HG02678 (cell line): ENCODE results near the gene RPS6KA5.
A peak's percentile ranks its signal among the peaks of the same experiment; 100 is the strongest.
"Not testable (repeated sequence)": the region's sequence is repeated elsewhere in the genome, so short reads cannot be mapped to it uniquely, and the experiment has no call there.

Source experiments
- ATAC-seq: cut with Tn5 transposase; IDR thresholded peaks from one replicate; pipeline ENCODE4 v1.9.1; 2021; ENCODE audit warnings: mild to moderate bottlenecking, moderate library complexity; ENCODE audit not compliant: unreplicated experiment

The RPS6KA5 gene

GRCh38 chr14:91067186-91067585 is 6.7 kb upstream of the RPS6KA5 start:
- no peak for ATAC-seq

- ATAC-seq: no peak
Observed at GRCh38 chr14:91065266-91065665, 4.8 kb upstream of the RPS6KA5 start.

- no peak for ATAC-seq
Observed at GRCh38 chr14:91063119-91063518, 2.7 kb upstream of the RPS6KA5 start.

- no peak for ATAC-seq
Observed at GRCh38 chr14:91062600-91062999, 2.2 kb upstream of the RPS6KA5 start.

- ATAC-seq: no peak
Observed at GRCh38 chr14:91061056-91061887, 831 bp upstream of the RPS6KA5 start.

- ATAC-seq: peak; percentile 25
Observed at GRCh38 chr14:91059576-91060350, 678 bp downstream of the RPS6KA5 start.

- ATAC-seq: no peak
Observed at GRCh38 chr14:91058042-91058581, 2.3 kb downstream of the RPS6KA5 start.

- no peak for ATAC-seq
Observed at GRCh38 chr14:91056361-91056760, 4.1 kb downstream of the RPS6KA5 start.

- ATAC-seq: no peak
Observed at GRCh38 chr14:91055016-91055415, 5.4 kb downstream of the RPS6KA5 start.

- no peak for ATAC-seq
Observed at GRCh38 chr14:91048676-91049075, 11.8 kb downstream of the RPS6KA5 start.

- no peak for ATAC-seq
Observed at GRCh38 chr14:91048265-91048664, 12.2 kb downstream of the RPS6KA5 start.

GRCh38 chr14:91047174-91047753 is 13.2 kb downstream of the RPS6KA5 start:
- ATAC-seq: no peak

GRCh38 chr14:91046488-91047072 is 13.9 kb downstream of the RPS6KA5 start:
- ATAC-seq: no peak

- no peak for ATAC-seq
Observed at GRCh38 chr14:91041450-91041849, 19.0 kb downstream of the RPS6KA5 start.

- no peak for ATAC-seq
Observed at GRCh38 chr14:91040545-91040944, 19.9 kb downstream of the RPS6KA5 start.

- ATAC-seq: no peak
Observed at GRCh38 chr14:91038439-91038838, 22.0 kb downstream of the RPS6KA5 start.

GRCh38 chr14:91036741-91037469 is 23.5 kb downstream of the RPS6KA5 start:
- ATAC-seq: no peak

- no peak for ATAC-seq
Observed at GRCh38 chr14:91035855-91036254, 24.6 kb downstream of the RPS6KA5 start.

- ATAC-seq: not testable (repeated sequence)
Observed at GRCh38 chr14:91034379-91034778, 26.1 kb downstream of the RPS6KA5 start.

- no peak for ATAC-seq
Observed at GRCh38 chr14:91032248-91032647, 28.2 kb downstream of the RPS6KA5 start.
